PC-9 (cell line): ENCODE results near the gene TMEM107.

Source experiments
- EZH2 ChIP-seq: fragments of 200-600 bp; sonication (generic); IDR thresholded peaks from 2 replicates; pipeline ENCODE4 v1.8.0; 2017; ENCODE audit warnings: antibody characterized with exemption, low read depth
- TF ChIP-seq, protein P1 (sequence below): fragments of 200-600 bp; sonication (generic); conservative IDR thresholded peaks from 2 replicates; pipeline ENCODE4 v1.6.1; 2017; ENCODE audit warnings: mixed run types, antibody characterized with exemption, mild to moderate bottlenecking, moderate library complexity

DNA sequence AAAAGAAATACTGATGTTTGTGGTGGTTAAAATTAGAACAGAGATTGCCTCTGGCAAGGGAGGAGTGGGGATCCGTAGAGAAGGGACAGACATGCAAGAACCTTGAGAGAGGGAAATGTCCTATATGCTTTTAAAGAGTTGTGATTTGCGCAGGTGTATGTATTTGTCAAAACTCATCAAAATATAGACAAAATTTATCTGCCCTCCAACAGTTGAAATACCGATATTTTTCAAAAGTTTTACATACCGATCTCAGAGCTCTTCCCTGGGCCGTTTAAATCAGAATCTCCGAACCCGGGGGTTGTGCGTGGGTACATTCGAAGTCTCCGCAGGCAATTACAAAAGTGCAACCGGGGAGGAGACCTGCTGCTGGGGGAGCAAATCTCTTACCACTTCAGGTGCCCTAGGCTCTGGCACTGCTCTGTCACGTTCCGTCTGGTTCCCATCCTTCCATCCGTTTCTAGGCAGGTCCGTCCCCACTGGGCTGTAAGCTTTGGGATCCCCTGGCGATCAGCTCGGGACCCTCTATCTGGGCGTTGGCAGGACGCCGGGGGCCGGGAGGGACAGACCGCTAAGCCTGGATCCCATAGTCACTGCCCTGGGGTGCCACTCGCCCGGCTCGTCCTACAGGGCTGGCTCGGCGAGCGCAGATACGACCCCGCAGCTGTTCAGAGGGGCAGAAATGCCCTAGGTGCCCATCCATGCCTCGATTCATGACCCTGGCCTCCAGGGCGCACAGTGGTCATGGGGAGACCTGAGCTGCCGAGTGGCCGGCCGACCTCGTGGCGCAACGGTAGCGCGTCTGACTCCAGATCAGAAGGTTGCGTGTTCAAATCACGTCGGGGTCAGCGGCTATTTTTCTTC is 9.6 kb upstream of the TMEM107 start:
- TF ChIP-seq, protein P1, sequence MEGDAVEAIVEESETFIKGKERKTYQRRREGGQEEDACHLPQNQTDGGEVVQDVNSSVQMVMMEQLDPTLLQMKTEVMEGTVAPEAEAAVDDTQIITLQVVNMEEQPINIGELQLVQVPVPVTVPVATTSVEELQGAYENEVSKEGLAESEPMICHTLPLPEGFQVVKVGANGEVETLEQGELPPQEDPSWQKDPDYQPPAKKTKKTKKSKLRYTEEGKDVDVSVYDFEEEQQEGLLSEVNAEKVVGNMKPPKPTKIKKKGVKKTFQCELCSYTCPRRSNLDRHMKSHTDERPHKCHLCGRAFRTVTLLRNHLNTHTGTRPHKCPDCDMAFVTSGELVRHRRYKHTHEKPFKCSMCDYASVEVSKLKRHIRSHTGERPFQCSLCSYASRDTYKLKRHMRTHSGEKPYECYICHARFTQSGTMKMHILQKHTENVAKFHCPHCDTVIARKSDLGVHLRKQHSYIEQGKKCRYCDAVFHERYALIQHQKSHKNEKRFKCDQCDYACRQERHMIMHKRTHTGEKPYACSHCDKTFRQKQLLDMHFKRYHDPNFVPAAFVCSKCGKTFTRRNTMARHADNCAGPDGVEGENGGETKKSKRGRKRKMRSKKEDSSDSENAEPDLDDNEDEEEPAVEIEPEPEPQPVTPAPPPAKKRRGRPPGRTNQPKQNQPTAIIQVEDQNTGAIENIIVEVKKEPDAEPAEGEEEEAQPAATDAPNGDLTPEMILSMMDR: no peak
- TF ChIP-seq EZH2: no peak
